Measurements from ENCODE around the gene GPBP1L1. TPM values are rescaled to one million over a fixed set of nuclear protein-coding genes. Genes with fewer than 3 reads are reported as not detected.

The GPBP1L1 gene
- total and polyA plus RNA-seq, 2 of the 13 experiments (the other 11 are each of a cell fraction or from before 2014, with no cell fraction given), result 45.9 to 86.1 TPM

- Histone ChIP-seq H3K79me2 (ENCODE audit: insufficient read depth, low read length) (no peaks in the 10 kb centered on the region), H3K4me2 (ENCODE audit: low read depth, low read length) (no peak overlapping the region), H3K36me3 (replicated peaks in 1 of 2; ENCODE audit: control insufficient read depth in 1 of 2, insufficient read depth in 2 of 2, low read length in 2 of 2) (peaks cover 0 to 1% of the 10 kb centered on the region in 2 experiments; a peak in 1 of 5 replicates), H3K4me3 (replicated peaks in 1 of 3; ENCODE audit: insufficient read depth in 1 of 3, low read depth in 2 of 3, low read length in 3 of 3) (no peak overlapping the region), H4K20me1 (ENCODE audit: insufficient read depth, low read length) (no peaks in the 10 kb centered on the region), H3K9ac (ENCODE audit: insufficient read depth, low read depth, low read length) (no peak overlapping the region), H3K27me3 (ENCODE audit: control insufficient read depth in 1 of 2, insufficient read depth in 2 of 2, low read length in 2 of 2) (no peaks in the 10 kb centered on the region; a peak in 1 of 5 replicates), H3K9me3 (ENCODE audit: low read length) (no peaks in the 10 kb centered on the region), H2AFZ (ENCODE audit: low read length) (no peak overlapping the region), H3K4me1 (ENCODE audit: insufficient read depth, low read length) (no peaks in the 10 kb centered on the region), H3K27ac (ENCODE audit: extremely low read length, insufficient read depth, low read length) (no peak overlapping the region)
- POLR2A ChIA-PET, result no interaction called here
- 100% methylated on average over 1 of the region's 1 CpG for WGBS (ENCODE audit: low lambda C conversion rate)
- DNase-seq (ENCODE audit: low spot score) (no peak), FAIRE-seq (no peak), ATAC-seq (no peak)
- no TSS peak for BruUV-seq (replicated peaks)
- in situ Hi-C loops (cut with HindIII; ENCODE audit: extremely low pct_ligation_motif_present, low pct_unique_long_range_greater_than_20kb), result no loop called here
- intact Hi-C loops (cut with micrococcal nuclease; ENCODE audit: unreplicated experiment), result no loop called here
- CTCF ChIA-PET (ENCODE audit: low intra/inter-chr PET ratio, low total read pairs), result no interaction called here
- TF ChIP-seq NFATC3 (CRISPR knock-in tag; IDR thresholded peaks at IDR 0.05), result no peak
- no peak for TF ChIP-seq ZNF850 (CRISPR knock-in tag; conservative IDR thresholded peaks at IDR 0.05)
- no peak for TF ChIP-seq ZNF430 (CRISPR knock-in tag; IDR thresholded peaks at IDR 0.05)
- TF ChIP-seq NCOA1 (CRISPR knock-in tag; IDR thresholded peaks at IDR 0.05), result no peak
- TF ChIP-seq ZNF10 (CRISPR knock-in tag; IDR thresholded peaks at IDR 0.05; ENCODE audit: borderline replicate concordance, low read depth), result no peak
- no peak for TF ChIP-seq ZNF562 (CRISPR knock-in tag; IDR thresholded peaks at IDR 0.05; ENCODE audit: borderline replicate concordance)
- TF ChIP-seq JUND (CRISPR knock-in tag; IDR thresholded peaks at IDR 0.05), result no peak
- TF ChIP-seq ZNF883 (CRISPR knock-in tag; IDR thresholded peaks at IDR 0.05; ENCODE audit: not compliant biosample characterization), result no peak
- no peak for TF ChIP-seq NFYB (CRISPR knock-in tag; IDR thresholded peaks at IDR 0.05)
- no peak for TF ChIP-seq IKZF4 (CRISPR knock-in tag; IDR thresholded peaks at IDR 0.05; ENCODE audit: borderline replicate concordance, low read depth, not compliant biosample characterization)
- TF ChIP-seq GLMP (CRISPR knock-in tag; IDR thresholded peaks at IDR 0.05; ENCODE audit: borderline replicate concordance), result no peak
- TF ChIP-seq, protein P1, sequence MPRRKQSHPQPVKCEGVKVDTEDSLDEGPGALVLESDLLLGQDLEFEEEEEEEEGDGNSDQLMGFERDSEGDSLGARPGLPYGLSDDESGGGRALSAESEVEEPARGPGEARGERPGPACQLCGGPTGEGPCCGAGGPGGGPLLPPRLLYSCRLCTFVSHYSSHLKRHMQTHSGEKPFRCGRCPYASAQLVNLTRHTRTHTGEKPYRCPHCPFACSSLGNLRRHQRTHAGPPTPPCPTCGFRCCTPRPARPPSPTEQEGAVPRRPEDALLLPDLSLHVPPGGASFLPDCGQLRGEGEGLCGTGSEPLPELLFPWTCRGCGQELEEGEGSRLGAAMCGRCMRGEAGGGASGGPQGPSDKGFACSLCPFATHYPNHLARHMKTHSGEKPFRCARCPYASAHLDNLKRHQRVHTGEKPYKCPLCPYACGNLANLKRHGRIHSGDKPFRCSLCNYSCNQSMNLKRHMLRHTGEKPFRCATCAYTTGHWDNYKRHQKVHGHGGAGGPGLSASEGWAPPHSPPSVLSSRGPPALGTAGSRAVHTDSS (CRISPR knock-in tag; conservative IDR thresholded peaks at IDR 0.05), result no peak
- TF ChIP-seq, protein P2, sequence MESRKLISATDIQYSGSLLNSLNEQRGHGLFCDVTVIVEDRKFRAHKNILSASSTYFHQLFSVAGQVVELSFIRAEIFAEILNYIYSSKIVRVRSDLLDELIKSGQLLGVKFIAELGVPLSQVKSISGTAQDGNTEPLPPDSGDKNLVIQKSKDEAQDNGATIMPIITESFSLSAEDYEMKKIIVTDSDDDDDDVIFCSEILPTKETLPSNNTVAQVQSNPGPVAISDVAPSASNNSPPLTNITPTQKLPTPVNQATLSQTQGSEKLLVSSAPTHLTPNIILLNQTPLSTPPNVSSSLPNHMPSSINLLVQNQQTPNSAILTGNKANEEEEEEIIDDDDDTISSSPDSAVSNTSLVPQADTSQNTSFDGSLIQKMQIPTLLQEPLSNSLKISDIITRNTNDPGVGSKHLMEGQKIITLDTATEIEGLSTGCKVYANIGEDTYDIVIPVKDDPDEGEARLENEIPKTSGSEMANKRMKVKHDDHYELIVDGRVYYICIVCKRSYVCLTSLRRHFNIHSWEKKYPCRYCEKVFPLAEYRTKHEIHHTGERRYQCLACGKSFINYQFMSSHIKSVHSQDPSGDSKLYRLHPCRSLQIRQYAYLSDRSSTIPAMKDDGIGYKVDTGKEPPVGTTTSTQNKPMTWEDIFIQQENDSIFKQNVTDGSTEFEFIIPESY (CRISPR knock-in tag; IDR thresholded peaks at IDR 0.05), result no peak
- no peak for TF ChIP-seq ZNF17 (CRISPR knock-in tag; IDR thresholded peaks at IDR 0.05)
- no peak for TF ChIP-seq ZNF678 (CRISPR knock-in tag; IDR thresholded peaks at IDR 0.05)
- TF ChIP-seq ARNT2 (CRISPR knock-in tag; IDR thresholded peaks at IDR 0.05; ENCODE audit: low read depth), result no peak
- no peak for TF ChIP-seq MIER2 (CRISPR knock-in tag; IDR thresholded peaks at IDR 0.05)
- no peak for TF ChIP-seq ZSCAN22 (CRISPR knock-in tag; IDR thresholded peaks at IDR 0.05)
Measured at GRCh38 chr1:45718289-45718688, 32.0 kb upstream of the GPBP1L1 start.
